Hepatocyte (in vitro differentiated cells): ENCODE data around the gene C8G. TPM values are rescaled to one million over a fixed set of nuclear protein-coding genes. Genes with fewer than 3 reads are reported as not detected.

Source experiments
- DNase-seq: peaks from one replicate; pipeline ENCODE4 v3.0.0-alpha.2; 2016; ENCODE audit warnings: low spot score
- H2AFZ ChIP-seq: fragments of 200-600 bp; sonication (generic); 2 replicates; pipeline ENCODE4 v1.6.0; 2016; ENCODE audit warnings: antibody characterized with exemption, mild to moderate bottlenecking
- H3K27ac ChIP-seq: fragments of 200-600 bp; sonication (generic); 2 replicates; pipeline ENCODE4 v1.5.1; 2016; ENCODE audit warnings: mild to moderate bottlenecking
- H3K27me3 ChIP-seq: fragments of 200-600 bp; sonication (generic); 2 replicates; pipeline ENCODE4 v1.6.1; 2016
- H3K36me3 ChIP-seq: fragments of 200-600 bp; sonication (generic); replicated peaks from 2 replicates; pipeline ENCODE4 v1.5.1; 2016; ENCODE audit warnings: low read depth; ENCODE audit not compliant: insufficient read depth
- H3K4me1 ChIP-seq: fragments of 200-600 bp; sonication (generic); 2 replicates; pipeline ENCODE4 v1.5.1; 2016; ENCODE audit warnings: mild to moderate bottlenecking, moderate library complexity; ENCODE audit not compliant: insufficient read depth
- H3K4me2 ChIP-seq: fragments of 200-600 bp; sonication (generic); 2 replicates; pipeline ENCODE4 v1.6.0; 2016
- H3K4me3 ChIP-seq: fragments of 200-600 bp; sonication (generic); 2 replicates; pipeline ENCODE4 v1.5.1; 2016; ENCODE audit warnings: mild to moderate bottlenecking
- H3K79me2 ChIP-seq: fragments of 200-600 bp; sonication (generic); 2 replicates; pipeline ENCODE4 v1.6.0; 2017; ENCODE audit warnings: mild to moderate bottlenecking
- H3K9me2 ChIP-seq: fragments of 200-600 bp; sonication (generic); replicated peaks from 2 replicates; pipeline ENCODE4 v1.6.0; 2017; ENCODE audit warnings: mild to moderate bottlenecking; ENCODE audit not compliant: insufficient read depth
- H3K9me3 ChIP-seq: fragments of 200-600 bp; sonication (generic); 2 replicates; pipeline ENCODE4 v1.5.1; 2016; ENCODE audit warnings: low read depth, mild to moderate bottlenecking
- H4K20me1 ChIP-seq: fragments of 200-600 bp; sonication (generic); 2 replicates; pipeline ENCODE4 v1.6.0; 2016; ENCODE audit warnings: mild to moderate bottlenecking; ENCODE audit not compliant: insufficient read depth, poor library complexity, severe bottlenecking
- CTCF ChIP-seq: fragments of 200-600 bp; sonication (generic); IDR thresholded peaks from 2 replicates; pipeline ENCODE4 v1.5.1; 2016; ENCODE audit warnings: antibody characterized with exemption, mild to moderate bottlenecking; ENCODE audit not compliant: poor library complexity
- EZH2 ChIP-seq: fragments of 200-600 bp; sonication (generic); IDR thresholded peaks from 2 replicates; pipeline ENCODE4 v1.6.1; 2016; ENCODE audit warnings: antibody characterized with exemption, mild to moderate bottlenecking, borderline replicate concordance
- EZH2phosphoT487 ChIP-seq: fragments of 200-600 bp; sonication (generic); IDR thresholded peaks from one replicate; pipeline ENCODE4 v1.6.1; 2018; ENCODE audit warnings: antibody characterized with exemption, mild to moderate bottlenecking, low read depth, moderate library complexity; ENCODE audit not compliant: unreplicated experiment, severe bottlenecking
- WGBS: methylation state at CpG from one replicate; pipeline ENCODE4 v1.1.6; 2016; ENCODE audit warnings: low lambda C conversion rate; ENCODE audit errors: missing lambda C conversion rate; 5-methylcytosine and 5-hydroxymethylcytosine counted together
- polyA plus RNA-seq: library from polyadenylated mRNA; unstranded; fragments of >200 nt; fragmentation: Nextera tagmentation; extraction: Ambion mirVana; gene quantifications from 2 replicates; pipeline ENCODE4 v1.2.1, GENCODE V29; 2016
- total RNA-seq: library from RNA; depleted of rRNA; stranded (reverse); fragments of >200 nt; gene quantifications from 2 replicates; pipeline ENCODE4 v1.2.3, GENCODE V29; 2014

Gene C8G
- total and polyA plus RNA-seq, 2 experiments from 2014 or later = 5.7 to 15.4 TPM

DNA sequence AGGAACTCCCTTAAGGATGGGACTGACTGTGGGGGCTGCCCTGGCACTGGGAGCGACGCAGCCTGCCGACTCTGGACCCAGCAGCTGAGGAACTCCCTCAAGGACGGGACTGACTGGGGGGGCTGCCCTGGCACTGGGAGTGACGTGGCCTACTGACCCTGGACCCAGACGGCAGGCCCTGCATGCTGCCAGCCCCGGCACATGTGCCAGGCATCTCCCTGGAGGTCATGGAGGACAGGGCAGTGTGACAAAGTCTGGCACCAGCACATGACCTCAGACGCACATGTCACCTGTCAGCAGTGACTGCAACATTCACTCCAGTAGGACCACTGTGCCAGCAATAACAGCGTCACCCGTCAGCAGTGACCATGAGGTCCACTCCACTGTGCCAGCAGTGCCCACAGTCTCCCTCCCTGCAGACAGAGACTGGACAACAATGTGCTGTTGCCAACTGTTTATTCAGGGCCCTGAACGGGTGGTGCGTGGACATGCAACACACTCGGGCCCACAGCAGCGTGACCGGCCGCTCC, 5.0 kb upstream of the C8G start:
- Histone ChIP-seq H3K9me2 (no peaks in the 10 kb centered on the region), H3K4me3 (no peak overlapping the region), H3K4me2 (no peak overlapping the region), H3K9me3 (no peaks in the 10 kb centered on the region), H2AFZ (no peak overlapping the region), H3K36me3 (no peaks in the 10 kb centered on the region), H3K79me2 (peaks cover 24% of the 10 kb centered on the region), H3K4me1 (peaks cover 12% of the 10 kb centered on the region), H4K20me1 (peaks cover 4% of the 10 kb centered on the region), H3K27me3 (no peaks in the 10 kb centered on the region), H3K27ac (no peak overlapping the region)
- DNase-seq = no peak
- no peak for TF ChIP-seq CTCF
- TF ChIP-seq EZH2 = no peak
- no peak for TF ChIP-seq EZH2phosphoT487
- WGBS = 95% methylated on average over 16 of the region's 16 CpGs

DNA sequence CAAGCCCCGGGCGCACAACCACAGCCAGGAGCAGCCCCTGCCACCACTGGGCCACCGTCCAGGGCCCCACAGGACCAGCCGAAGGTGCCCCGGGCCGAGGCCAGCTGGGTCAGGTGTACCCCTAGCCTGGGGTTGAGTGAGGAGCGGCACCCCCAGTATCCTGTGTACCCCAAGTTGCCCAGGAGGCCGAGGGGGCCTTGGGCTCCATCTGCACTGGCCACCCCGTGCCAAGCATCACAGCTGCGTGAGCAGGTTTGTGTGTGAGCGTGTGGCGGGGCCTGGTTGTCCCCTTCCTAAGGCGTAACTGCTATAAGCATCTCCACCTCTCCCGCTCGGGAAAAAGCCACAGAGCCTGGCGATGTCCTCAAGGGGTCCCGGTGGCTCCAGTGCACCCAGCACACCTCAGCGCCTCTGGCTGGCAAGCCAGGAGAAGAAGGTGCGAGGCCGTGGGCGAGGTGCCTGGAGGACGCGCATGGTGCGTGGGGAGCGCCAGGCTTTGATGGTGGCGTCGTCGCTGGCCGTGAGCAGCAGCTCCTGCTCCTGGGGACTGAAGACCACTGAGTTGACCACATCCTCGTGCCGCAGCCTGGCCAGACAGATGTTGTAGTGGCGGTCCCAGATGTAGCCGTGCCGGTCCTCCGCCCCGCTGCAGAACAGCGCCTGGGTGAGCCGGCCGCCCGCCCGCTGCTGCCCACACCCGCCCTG, 4.4 kb upstream of the C8G start:
- Histone ChIP-seq H3K4me1 (peaks cover 12% of the 10 kb centered on the region), H3K79me2 (peaks cover 24% of the 10 kb centered on the region), H4K20me1 (peaks cover 4% of the 10 kb centered on the region), H3K4me2 (no peak overlapping the region), H3K9me3 (no peaks in the 10 kb centered on the region), H3K36me3 (no peaks in the 10 kb centered on the region), H3K27me3 (no peaks in the 10 kb centered on the region), H2AFZ (no peak overlapping the region), H3K9me2 (no peaks in the 10 kb centered on the region), H3K27ac (no peak overlapping the region), H3K4me3 (no peak overlapping the region)
- no peak for DNase-seq
- TF ChIP-seq EZH2 (no peak), EZH2phosphoT487 (no peak), CTCF (no peak)
- 95% methylated on average over 31 of the region's 42 CpGs for WGBS

DNA sequence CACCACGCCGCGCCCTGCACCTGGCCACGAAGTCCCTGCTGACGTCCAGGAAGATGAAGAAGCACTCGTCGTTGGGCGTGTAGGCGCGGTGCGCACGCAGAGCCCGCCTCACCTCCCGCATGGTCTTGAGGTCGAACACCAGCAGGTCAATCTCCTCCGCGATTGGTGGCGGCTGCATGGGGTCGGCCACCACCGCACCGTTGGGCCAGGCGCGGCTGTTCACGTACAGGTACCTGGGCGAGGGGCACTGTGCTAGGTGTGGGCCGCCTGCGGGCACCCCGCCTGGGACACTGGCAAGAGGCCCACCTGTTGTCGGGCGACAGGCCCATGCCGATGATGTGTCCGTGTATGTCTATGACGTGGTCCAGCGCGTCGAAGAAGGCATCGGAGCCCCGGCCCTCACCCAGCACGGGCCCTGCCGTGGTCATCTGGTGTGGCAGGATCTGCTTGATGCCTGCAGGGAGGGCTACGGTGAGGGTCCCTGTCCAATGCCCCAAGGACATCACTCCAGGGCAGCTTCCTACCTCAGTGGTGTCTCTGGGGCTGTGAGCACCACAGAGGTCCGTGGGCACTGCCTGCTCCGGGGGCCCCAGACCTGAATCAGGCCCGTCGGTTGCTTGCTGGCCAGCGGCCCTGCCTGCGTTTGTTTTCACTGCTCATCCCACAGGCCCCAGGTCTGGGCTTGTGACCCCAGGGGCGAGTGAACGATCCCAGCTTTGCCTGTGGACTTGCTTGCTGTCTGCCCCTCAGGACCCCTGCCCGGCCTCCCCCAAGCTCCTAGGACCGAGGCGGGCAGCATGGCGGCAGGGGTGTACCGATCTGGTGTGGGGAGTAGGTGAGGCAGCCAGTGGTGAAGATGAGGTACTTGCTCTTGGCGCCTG, 3.6 kb upstream of the C8G start:
- H3K4me1 ChIP-seq = peaks cover 12% of the 10 kb centered on the region
- no peaks in the 10 kb centered on the region for H3K9me3 ChIP-seq
- H2AFZ ChIP-seq = no peak overlapping the region
- no peak for DNase-seq
- no peaks in the 10 kb centered on the region for H3K27me3 ChIP-seq
- H3K79me2 ChIP-seq = peaks cover 24% of the 10 kb centered on the region
- H3K36me3 ChIP-seq = no peaks in the 10 kb centered on the region
- H3K9me2 ChIP-seq = no peaks in the 10 kb centered on the region
- peaks cover 4% of the 10 kb centered on the region for H4K20me1 ChIP-seq
- 98% methylated on average over 52 of the region's 55 CpGs for WGBS
- no peak overlapping the region for H3K4me2 ChIP-seq
- H3K4me3 ChIP-seq = no peak overlapping the region
- H3K27ac ChIP-seq = no peak overlapping the region
- no peak for TF ChIP-seq CTCF
- no peak for TF ChIP-seq EZH2
- TF ChIP-seq EZH2phosphoT487 = no peak
